ENCODE measurements around the gene FAM171A1.
A peak's percentile ranks its signal among the peaks of the same experiment; 100 is the strongest.

Gene FAM171A1

GRCh38 chr10:15216700-15217099, 154.4 kb downstream of the FAM171A1 start:
- no peak overlapping the region for H2AK5ac ChIP-seq (ENCODE audit: low read depth, low read length)
- H3K4me3 ChIP-seq (ENCODE audit: low read length in 2 of 2): no peak overlapping the region
- H2BK15ac ChIP-seq (ENCODE audit: low read length): no peak overlapping the region
- no peak overlapping the region for H2BK120ac ChIP-seq (ENCODE audit: low read depth, low read length)
- no peaks in the 10 kb centered on the region for H3K27me3 ChIP-seq (ENCODE audit: control insufficient read depth in 3 of 3, insufficient read depth in 3 of 3, low read depth in 1 of 3, low read length in 3 of 3)
- H4K8ac ChIP-seq (ENCODE audit: low read depth, low read length): no peak overlapping the region
- H3K9me3 ChIP-seq (replicated peaks in 1 of 2; ENCODE audit: control insufficient read depth in 2 of 2, insufficient read depth in 1 of 2, low read depth in 1 of 2, low read length in 2 of 2): no peaks in the 10 kb centered on the region
- H3K27ac ChIP-seq (replicated peaks; ENCODE audit: low read length): no peak overlapping the region
- no peak overlapping the region for H3K4ac ChIP-seq (ENCODE audit: low read length)
- no peak overlapping the region for H4K91ac ChIP-seq (ENCODE audit: low read depth, low read length, poor library complexity)
- no peak overlapping the region for H3K23ac ChIP-seq (ENCODE audit: low read depth, low read length, poor library complexity)
- no peaks in the 10 kb centered on the region for H3K4me1 ChIP-seq (ENCODE audit: control insufficient read depth in 2 of 2, insufficient read depth in 1 of 2, low read depth in 1 of 2, low read length in 2 of 2)
- H3K4me2 ChIP-seq (ENCODE audit: insufficient read depth, low read length, poor library complexity, severe bottlenecking): no peak overlapping the region
- no peak overlapping the region for H3K14ac ChIP-seq (ENCODE audit: low read length)
- peaks cover 2% of the 10 kb centered on the region for H3K79me1 ChIP-seq (ENCODE audit: low read depth, low read length)
- WGBS, 2 donors (ENCODE audit: extremely low coverage in 2 of 2, insufficient read length in 2 of 2, insufficient replicate concordance in 1 of 2): no CpG with 5 or more reads among the region's 6 CpGs
- H2BK5ac ChIP-seq (ENCODE audit: low read length): no peak overlapping the region
- H3K36me3 ChIP-seq (replicated peaks in 1 of 2; ENCODE audit: control insufficient read depth in 2 of 2, insufficient read depth in 2 of 2, low read length in 2 of 2): peaks cover 5 to 50% of the 10 kb centered on the region in 2 donors
- no peak overlapping the region for H2BK12ac ChIP-seq (ENCODE audit: low read length)
- no peak overlapping the region for H2AFZ ChIP-seq (ENCODE audit: low read length)
- DNase-seq (ENCODE audit: low spot score): no peak
- H3K9ac ChIP-seq (ENCODE audit: low read depth, low read length, poor library complexity): no peak overlapping the region
- H3K18ac ChIP-seq (ENCODE audit: low read length): no peak overlapping the region

DNA sequence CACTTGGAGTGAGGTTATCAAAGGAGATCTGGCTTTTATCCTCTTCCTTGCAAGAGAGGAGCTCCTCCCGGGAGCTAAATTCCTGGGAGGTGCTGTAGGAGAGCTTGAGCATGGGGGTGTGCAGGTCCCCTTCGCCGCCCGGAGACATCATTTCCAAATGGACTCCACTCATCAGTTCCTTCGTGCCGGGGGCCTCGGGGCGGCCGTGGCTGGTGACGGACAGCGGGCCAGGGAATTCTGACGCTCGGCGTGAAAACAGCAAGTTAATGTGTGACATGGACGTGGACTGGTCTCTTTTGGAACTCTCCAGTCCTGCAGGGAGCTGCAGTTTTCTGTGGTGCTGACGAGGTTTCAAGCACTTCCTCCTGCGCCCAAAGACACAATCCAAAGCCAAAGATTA, 156.9 kb downstream of the FAM171A1 start:
- Histone ChIP-seq H3K9me3 (replicated peaks in 1 of 2; ENCODE audit: control insufficient read depth in 2 of 2, insufficient read depth in 1 of 2, low read depth in 1 of 2, low read length in 2 of 2) (no peaks in the 10 kb centered on the region), H2AFZ (ENCODE audit: low read length) (no peak overlapping the region), H3K9ac (ENCODE audit: low read depth, low read length, poor library complexity) (peak overlapping the region; percentile 55), H3K4ac (ENCODE audit: low read length) (no peak overlapping the region), H3K79me1 (ENCODE audit: low read depth, low read length) (peaks cover 2% of the 10 kb centered on the region), H3K4me1 (ENCODE audit: control insufficient read depth in 2 of 2, insufficient read depth in 1 of 2, low read depth in 1 of 2, low read length in 2 of 2) (peaks cover 0 to 1% of the 10 kb centered on the region in 2 donors), H2AK5ac (ENCODE audit: low read depth, low read length) (no peak overlapping the region), H3K4me3 (ENCODE audit: low read length in 2 of 2) (no peak overlapping the region), H3K4me2 (ENCODE audit: insufficient read depth, low read length, poor library complexity, severe bottlenecking) (no peak overlapping the region), H2BK5ac (ENCODE audit: low read length) (no peak overlapping the region), H2BK12ac (ENCODE audit: low read length) (no peak overlapping the region), H2BK15ac (ENCODE audit: low read length) (no peak overlapping the region), H3K14ac (ENCODE audit: low read length) (no peak overlapping the region), H3K27ac (replicated peaks; ENCODE audit: low read length) (no peak overlapping the region), H4K91ac (ENCODE audit: low read depth, low read length, poor library complexity) (no peak overlapping the region), H4K8ac (ENCODE audit: low read depth, low read length) (no peak overlapping the region), H3K36me3 (replicated peaks in 1 of 2; ENCODE audit: control insufficient read depth in 2 of 2, insufficient read depth in 2 of 2, low read length in 2 of 2) (peaks cover 3 to 43% of the 10 kb centered on the region in 2 donors), H3K18ac (ENCODE audit: low read length) (peak overlapping the region; percentile 51), H3K23ac (ENCODE audit: low read depth, low read length, poor library complexity) (no peak overlapping the region), H3K27me3 (ENCODE audit: control insufficient read depth in 3 of 3, insufficient read depth in 3 of 3, low read depth in 1 of 3, low read length in 3 of 3) (no peaks in the 10 kb centered on the region), H2BK120ac (ENCODE audit: low read depth, low read length) (no peak overlapping the region)
- no peak for DNase-seq (ENCODE audit: low spot score)
- WGBS, 2 donors (ENCODE audit: extremely low coverage in 2 of 2, insufficient read length in 2 of 2, insufficient replicate concordance in 1 of 2): no CpG with 5 or more reads among the region's 17 CpGs

DNA sequence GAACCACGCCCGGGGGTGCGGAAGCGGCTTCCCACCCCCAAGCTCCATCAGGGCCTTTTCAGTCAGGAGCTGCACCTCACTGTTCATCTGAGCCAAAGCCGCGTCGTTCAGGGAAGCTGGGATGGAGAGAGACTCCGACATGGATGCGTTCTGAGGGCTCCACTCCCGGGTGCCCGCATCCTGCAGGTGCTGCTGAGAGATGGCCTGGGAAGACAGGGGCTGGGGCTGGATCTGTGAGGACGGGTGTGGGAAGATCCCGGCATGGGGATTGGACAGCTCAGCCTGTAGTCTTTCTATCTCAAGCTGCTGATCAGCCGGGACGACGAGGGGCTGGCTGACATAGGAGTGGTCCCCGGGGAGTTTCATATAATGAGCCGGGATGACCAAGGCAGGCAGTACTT, 157.6 kb downstream of the FAM171A1 start:
- H3K18ac ChIP-seq (ENCODE audit: low read length): no peak overlapping the region
- WGBS, 2 donors (ENCODE audit: extremely low coverage in 2 of 2, insufficient read length in 2 of 2, insufficient replicate concordance in 1 of 2): no CpG with 5 or more reads among the region's 18 CpGs

GRCh38 chr10:15211464-15211979, 159.6 kb downstream of the FAM171A1 start:
- no peak overlapping the region for H3K9ac ChIP-seq (ENCODE audit: low read depth, low read length, poor library complexity)
- DNase-seq (ENCODE audit: low spot score): no peak
- H2BK120ac ChIP-seq (ENCODE audit: low read depth, low read length): no peak overlapping the region
- no peak overlapping the region for H2AFZ ChIP-seq (ENCODE audit: low read length)
- H3K4me1 ChIP-seq (ENCODE audit: control insufficient read depth in 2 of 2, insufficient read depth in 1 of 2, low read depth in 1 of 2, low read length in 2 of 2): peaks cover 0 to 1% of the 10 kb centered on the region in 2 donors
- no peak overlapping the region for H4K91ac ChIP-seq (ENCODE audit: low read depth, low read length, poor library complexity)
- H3K27me3 ChIP-seq (ENCODE audit: control insufficient read depth in 3 of 3, insufficient read depth in 3 of 3, low read depth in 1 of 3, low read length in 3 of 3): no peaks in the 10 kb centered on the region
- no peak overlapping the region for H3K23ac ChIP-seq (ENCODE audit: low read depth, low read length, poor library complexity)
- H3K14ac ChIP-seq (ENCODE audit: low read length): no peak overlapping the region
- H4K8ac ChIP-seq (ENCODE audit: low read depth, low read length): no peak overlapping the region
- no peaks in the 10 kb centered on the region for H3K9me3 ChIP-seq (replicated peaks in 1 of 2; ENCODE audit: control insufficient read depth in 2 of 2, insufficient read depth in 1 of 2, low read depth in 1 of 2, low read length in 2 of 2)
- no peak overlapping the region for H2BK12ac ChIP-seq (ENCODE audit: low read length)
- no peak overlapping the region for H3K4me2 ChIP-seq (ENCODE audit: insufficient read depth, low read length, poor library complexity, severe bottlenecking)
- no peak overlapping the region for H3K4ac ChIP-seq (ENCODE audit: low read length)
- H2AK5ac ChIP-seq (ENCODE audit: low read depth, low read length): no peak overlapping the region
- no peak overlapping the region for H3K18ac ChIP-seq (ENCODE audit: low read length)
- no peak overlapping the region for H2BK15ac ChIP-seq (ENCODE audit: low read length)
- H3K36me3 ChIP-seq (replicated peaks in 1 of 2; ENCODE audit: control insufficient read depth in 2 of 2, insufficient read depth in 2 of 2, low read length in 2 of 2): peaks cover 3 to 37% of the 10 kb centered on the region in 2 donors
- no CpG with 5 or more reads among the region's 6 CpGs for WGBS, 2 donors (ENCODE audit: extremely low coverage in 2 of 2, insufficient read length in 2 of 2, insufficient replicate concordance in 1 of 2)
- H3K79me1 ChIP-seq (ENCODE audit: low read depth, low read length): peaks cover 2% of the 10 kb centered on the region
- no peak overlapping the region for H3K27ac ChIP-seq (replicated peaks; ENCODE audit: low read length)
- H3K4me3 ChIP-seq (ENCODE audit: low read length in 2 of 2): no peak overlapping the region
- H2BK5ac ChIP-seq (ENCODE audit: low read length): no peak overlapping the region

More for the DNA sequence above, 157.6 kb downstream of the FAM171A1 start:
- no peak overlapping the region for H3K14ac ChIP-seq (ENCODE audit: low read length)
- no peak overlapping the region for H2BK15ac ChIP-seq (ENCODE audit: low read length)
- no peak overlapping the region for H3K9ac ChIP-seq (ENCODE audit: low read depth, low read length, poor library complexity)
- H3K4ac ChIP-seq (ENCODE audit: low read length): no peak overlapping the region
- H2BK12ac ChIP-seq (ENCODE audit: low read length): no peak overlapping the region
- H3K4me2 ChIP-seq (ENCODE audit: insufficient read depth, low read length, poor library complexity, severe bottlenecking): no peak overlapping the region
- no peaks in the 10 kb centered on the region for H3K27me3 ChIP-seq (ENCODE audit: control insufficient read depth in 3 of 3, insufficient read depth in 3 of 3, low read depth in 1 of 3, low read length in 3 of 3)
- H4K91ac ChIP-seq (ENCODE audit: low read depth, low read length, poor library complexity): no peak overlapping the region
- H3K4me3 ChIP-seq (ENCODE audit: low read length in 2 of 2): no peak overlapping the region
- no peak for DNase-seq (ENCODE audit: low spot score)
- H3K4me1 ChIP-seq (ENCODE audit: control insufficient read depth in 2 of 2, insufficient read depth in 1 of 2, low read depth in 1 of 2, low read length in 2 of 2): peaks cover 0 to 1% of the 10 kb centered on the region in 2 donors
- no peak overlapping the region for H3K27ac ChIP-seq (replicated peaks; ENCODE audit: low read length)
- H2AFZ ChIP-seq (ENCODE audit: low read length): no peak overlapping the region
- no peaks in the 10 kb centered on the region for H3K9me3 ChIP-seq (replicated peaks in 1 of 2; ENCODE audit: control insufficient read depth in 2 of 2, insufficient read depth in 1 of 2, low read depth in 1 of 2, low read length in 2 of 2)
- no peak overlapping the region for H4K8ac ChIP-seq (ENCODE audit: low read depth, low read length)
- H2BK5ac ChIP-seq (ENCODE audit: low read length): no peak overlapping the region
- peaks cover 3 to 35% of the 10 kb centered on the region in 2 donors for H3K36me3 ChIP-seq (replicated peaks in 1 of 2; ENCODE audit: control insufficient read depth in 2 of 2, insufficient read depth in 2 of 2, low read length in 2 of 2)
- H2BK120ac ChIP-seq (ENCODE audit: low read depth, low read length): no peak overlapping the region
- H2AK5ac ChIP-seq (ENCODE audit: low read depth, low read length): no peak overlapping the region
- H3K23ac ChIP-seq (ENCODE audit: low read depth, low read length, poor library complexity): no peak overlapping the region
- H3K79me1 ChIP-seq (ENCODE audit: low read depth, low read length): peaks cover 2% of the 10 kb centered on the region

Measured in neuronal stem cell (in vitro differentiated cells).